OCI-LY1 (cell line): Measurements from ENCODE around the gene SAMD11.

Source experiments
- H2AFZ ChIP-seq: fragments of 200-600 bp; sonication (generic), shearing (Covaris generic); 2 replicates; pipeline ENCODE4 v1.6.0; 2014; ENCODE audit warnings: antibody characterized with exemption, mild to moderate bottlenecking, low read length
- H3F3A ChIP-seq: fragments of 200-600 bp; sonication (generic), shearing (Covaris generic); 2 replicates; pipeline ENCODE4 v1.6.0; 2014; ENCODE audit warnings: mild to moderate bottlenecking, antibody characterized with exemption, low read length, moderate library complexity; ENCODE audit not compliant: insufficient read depth
- H3K27ac ChIP-seq: fragments of 200-600 bp; sonication (generic); 2 replicates; pipeline ENCODE4 v1.5.1; 2014; ENCODE audit warnings: low read length, mixed run types, mild to moderate bottlenecking, low read depth; ENCODE audit not compliant: poor library complexity, severe bottlenecking
- H3K27me3 ChIP-seq: fragments of 200-600 bp; sonication (generic); 2 replicates; pipeline ENCODE4 v1.6.0; 2014; ENCODE audit warnings: antibody characterized with exemption, mild to moderate bottlenecking, low read length, moderate library complexity; ENCODE audit not compliant: insufficient read depth
- H3K36me3 ChIP-seq: fragments of 200-600 bp; sonication (generic); 2 replicates; pipeline ENCODE4 v1.6.1; 2014; ENCODE audit warnings: mild to moderate bottlenecking, antibody characterized with exemption, low read length, moderate library complexity, mixed read lengths; ENCODE audit not compliant: insufficient read depth
- H3K4me1 ChIP-seq: fragments of 200-600 bp; sonication (generic); 2 replicates; pipeline ENCODE4 v1.5.1; 2014; ENCODE audit warnings: mild to moderate bottlenecking, low read length, moderate library complexity; ENCODE audit not compliant: insufficient read depth, severe bottlenecking
- H3K4me2 ChIP-seq: fragments of 200-600 bp; sonication (generic), shearing (Covaris generic); 2 replicates; pipeline ENCODE4 v1.6.1; 2014; ENCODE audit warnings: low read length
- H3K4me3 ChIP-seq: fragments of 200-600 bp; sonication (generic); 2 replicates; pipeline ENCODE4 v1.5.1; 2014; ENCODE audit warnings: low read length, low read depth, mild to moderate bottlenecking, mixed read lengths; ENCODE audit not compliant: poor library complexity, severe bottlenecking
- H3K79me2 ChIP-seq: fragments of 200-600 bp; shearing (Covaris generic); 2 replicates; pipeline ENCODE4 v1.6.1; 2016; ENCODE audit warnings: mixed run types, low read length, mixed read lengths; ENCODE audit not compliant: insufficient read depth
- H3K9ac ChIP-seq: fragments of 200-600 bp; sonication (generic), shearing (Covaris generic); 2 replicates; pipeline ENCODE4 v1.6.1; 2014; ENCODE audit warnings: mild to moderate bottlenecking, low read length, mixed read lengths
- H3K9me2 ChIP-seq: fragments of 200-600 bp; sonication (generic), shearing (Covaris generic); 2 replicates; pipeline ENCODE4 v1.6.1; 2014; ENCODE audit warnings: low read depth, mild to moderate bottlenecking, low read length, mixed read lengths
- H3K9me3 ChIP-seq: fragments of 200-600 bp; shearing (Covaris generic); 2 replicates; pipeline ENCODE4 v1.6.1; 2014; ENCODE audit warnings: low read length, mixed read lengths
- H4K20me1 ChIP-seq: fragments of 200-600 bp; sonication (generic), shearing (Covaris generic); 2 replicates; pipeline ENCODE4 v1.6.0; 2016; ENCODE audit warnings: mild to moderate bottlenecking, low read length; ENCODE audit not compliant: insufficient read depth
- CTCF ChIP-seq: fragments of 200-600 bp; sonication (generic), shearing (Covaris generic); IDR thresholded peaks from 2 replicates; pipeline ENCODE4 v1.5.1; 2017; ENCODE audit warnings: mild to moderate bottlenecking, antibody characterized with exemption, low read length, moderate library complexity, mixed read lengths
- EZH2 ChIP-seq: fragments of 200-600 bp; sonication (generic), shearing (Covaris generic); IDR thresholded peaks from 2 replicates; pipeline ENCODE4 v1.8.0; 2017; ENCODE audit warnings: borderline replicate concordance, mixed run types, mild to moderate bottlenecking, antibody characterized with exemption, low read length, moderate library complexity, mixed read lengths

The SAMD11 gene

DNA sequence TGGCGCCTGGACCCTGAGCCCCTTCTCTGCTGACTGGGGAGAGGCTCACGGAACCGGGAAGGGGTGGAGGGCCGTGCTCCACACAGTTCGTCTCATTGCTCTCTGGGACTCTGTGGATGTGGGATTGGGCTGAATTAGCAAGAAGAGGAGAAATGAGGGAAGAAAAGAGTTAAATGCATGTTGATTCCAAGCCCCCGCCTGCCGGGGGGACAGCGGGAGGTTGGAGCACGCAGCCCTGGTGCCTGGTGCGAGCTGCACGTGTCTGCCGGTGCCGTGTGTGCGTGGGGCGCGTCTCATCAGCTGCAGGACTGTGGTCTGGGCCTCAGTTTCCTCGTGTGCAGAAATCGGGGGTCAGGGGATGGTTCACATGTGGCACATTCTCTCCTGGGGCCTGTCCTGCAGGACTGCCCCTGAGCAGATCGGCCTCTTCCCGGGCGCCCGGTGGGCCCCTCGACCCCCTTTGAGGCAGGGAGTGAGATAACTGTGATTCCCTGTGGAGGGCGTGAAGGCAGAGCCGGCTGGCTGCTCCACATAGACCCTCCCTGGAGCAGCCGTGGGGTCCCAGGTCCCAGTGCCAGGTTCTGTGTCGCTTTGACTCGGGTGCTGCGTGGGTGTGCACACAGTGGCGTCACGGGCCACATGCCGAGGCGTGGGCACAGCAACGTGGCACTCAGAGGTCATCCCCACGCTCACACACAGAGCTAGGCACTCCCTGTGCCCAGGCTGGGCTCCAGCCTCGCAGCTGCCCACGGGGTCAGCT is 11.4 kb downstream of the SAMD11 start:
- H4K20me1 ChIP-seq: no peaks in the 10 kb centered on the region
- H2AFZ ChIP-seq: no peak overlapping the region
- no peaks in the 10 kb centered on the region for H3K9me2 ChIP-seq
- H3K4me2 ChIP-seq: no peak overlapping the region
- no peaks in the 10 kb centered on the region for H3K9me3 ChIP-seq
- H3K4me1 ChIP-seq: peaks cover 3% of the 10 kb centered on the region
- no peaks in the 10 kb centered on the region for H3K36me3 ChIP-seq
- H3K79me2 ChIP-seq: no peaks in the 10 kb centered on the region
- H3K27ac ChIP-seq: no peak overlapping the region
- no peak overlapping the region for H3K9ac ChIP-seq
- no peaks in the 10 kb centered on the region for H3F3A ChIP-seq
- H3K4me3 ChIP-seq: no peak overlapping the region
- peaks cover 22% of the 10 kb centered on the region; the same call in 1 of the 2 replicates for H3K27me3 ChIP-seq
- no peak for TF ChIP-seq CTCF
- no peak for TF ChIP-seq EZH2

- Histone ChIP-seq H3K4me2 (no peak overlapping the region), H3K27ac (no peak overlapping the region), H3K9ac (no peak overlapping the region), H3K9me3 (no peaks in the 10 kb centered on the region), H3K4me1 (peaks cover 3% of the 10 kb centered on the region), H3K79me2 (no peaks in the 10 kb centered on the region), H2AFZ (no peak overlapping the region), H3K27me3 (peaks cover 22% of the 10 kb centered on the region; the same call in 1 of the 2 replicates), H3K4me3 (no peak overlapping the region), H3K36me3 (no peaks in the 10 kb centered on the region), H3F3A (no peaks in the 10 kb centered on the region), H4K20me1 (no peaks in the 10 kb centered on the region), H3K9me2 (no peaks in the 10 kb centered on the region)
- TF ChIP-seq CTCF: no peak
- no peak for TF ChIP-seq EZH2
Measured at GRCh38 chr1:935751-936231, 12.1 kb downstream of the SAMD11 start.

GRCh38 chr1:936348-937264 is 12.9 kb downstream of the SAMD11 start:
- Histone ChIP-seq H4K20me1 (no peaks in the 10 kb centered on the region), H3K4me2 (no peak overlapping the region), H3K9ac (no peak overlapping the region)

More at GRCh38 chr1:936348-937264, 12.9 kb downstream of the SAMD11 start:
- TF ChIP-seq EZH2 (no peak), CTCF (no peak)
- Histone ChIP-seq H3K4me3 (no peak overlapping the region), H3K27ac (no peak overlapping the region), H3K9me2 (no peaks in the 10 kb centered on the region), H3K36me3 (no peaks in the 10 kb centered on the region), H3K4me1 (peaks cover 7% of the 10 kb centered on the region), H3K9me3 (no peaks in the 10 kb centered on the region), H2AFZ (no peak overlapping the region), H3F3A (no peaks in the 10 kb centered on the region), H3K27me3 (peaks cover 26% of the 10 kb centered on the region; the same call in 1 of the 2 replicates), H3K79me2 (no peaks in the 10 kb centered on the region)
